Peyer's patch (tissue), 4 donors: ENCODE measurements around the gene LURAP1L.

Experiments
- CTCF ChIP-seq, 6 experiments: fragments of 450-650 bp in 4 of 6; fragments of 200-600 bp in 2 of 6; sonication (generic) in 1 of 6; IDR thresholded peaks; one replicate each; pipeline ENCODE4 v1.5.1; 2017 to 2019; ENCODE audit warnings: antibody characterized with exemption in 6 of 6, mild to moderate bottlenecking in 3 of 6, moderate library complexity in 1 of 6
- POLR2A ChIP-seq, 2 donors: fragments of 450-650 bp; IDR thresholded peaks; one replicate each; pipeline ENCODE4 v1.5.1; 2017; ENCODE audit warnings: antibody characterized with exemption in 2 of 2, mild to moderate bottlenecking in 2 of 2, moderate library complexity in 2 of 2

GRCh38 chr9:12737871-12738270 lies 36.9 kb upstream of the LURAP1L start:
- TF ChIP-seq CTCF (IDR thresholded peaks at IDR 0.05) (no peak), POLR2A (IDR thresholded peaks at IDR 0.05) (no peak)
